GM13977 (cell line): Measurements from ENCODE around the gene KRT26.
A peak's percentile ranks its signal among the peaks of the same experiment; 100 is the strongest.

Experiments used
- DNase-seq: peaks from one replicate; pipeline ENCODE4 v3.0.0; 2012; ENCODE audit warnings: low spot score
- in situ Hi-C: fragments of 300-500 bp; cut with MboI; formaldehyde crosslinking; loops from one replicate; pipeline ENCODE4 v1.12.0; 2022; ENCODE audit warnings: low sequenced_read_pairs, low pct_unique_long_range_greater_than_20kb, mixed read lengths, inconsistent platforms; ENCODE audit not compliant: unreplicated experiment
- TF ChIP-seq, protein P1 (sequence below): IDR thresholded peaks from 2 replicates; pipeline ENCODE4 v1.5.1; 2012; ENCODE audit warnings: mild to moderate bottlenecking, control low read depth; ENCODE audit not compliant: insufficient read depth; ENCODE audit errors: extremely low read depth, missing control alignments

The KRT26 gene

DNA sequence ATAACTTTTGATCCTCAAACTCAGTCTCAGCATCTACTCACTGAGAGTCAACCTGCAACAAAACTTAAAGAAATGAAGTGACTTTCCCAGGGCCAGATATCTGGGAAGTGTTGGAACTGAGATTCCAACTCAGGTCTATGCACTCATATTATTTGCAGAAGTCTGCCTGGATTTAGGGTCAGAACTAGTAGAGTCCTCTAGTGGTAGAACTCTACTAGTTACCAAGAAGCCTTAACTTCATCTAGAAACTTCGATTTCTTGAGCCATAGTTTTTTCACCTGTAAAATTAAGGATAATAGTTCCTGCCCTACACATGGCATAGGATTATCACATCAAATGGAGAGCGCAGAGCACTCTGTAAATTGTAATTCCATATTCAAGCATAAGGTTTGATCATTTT lies 45.1 kb downstream of the KRT26 start:
- TF ChIP-seq, protein P1, sequence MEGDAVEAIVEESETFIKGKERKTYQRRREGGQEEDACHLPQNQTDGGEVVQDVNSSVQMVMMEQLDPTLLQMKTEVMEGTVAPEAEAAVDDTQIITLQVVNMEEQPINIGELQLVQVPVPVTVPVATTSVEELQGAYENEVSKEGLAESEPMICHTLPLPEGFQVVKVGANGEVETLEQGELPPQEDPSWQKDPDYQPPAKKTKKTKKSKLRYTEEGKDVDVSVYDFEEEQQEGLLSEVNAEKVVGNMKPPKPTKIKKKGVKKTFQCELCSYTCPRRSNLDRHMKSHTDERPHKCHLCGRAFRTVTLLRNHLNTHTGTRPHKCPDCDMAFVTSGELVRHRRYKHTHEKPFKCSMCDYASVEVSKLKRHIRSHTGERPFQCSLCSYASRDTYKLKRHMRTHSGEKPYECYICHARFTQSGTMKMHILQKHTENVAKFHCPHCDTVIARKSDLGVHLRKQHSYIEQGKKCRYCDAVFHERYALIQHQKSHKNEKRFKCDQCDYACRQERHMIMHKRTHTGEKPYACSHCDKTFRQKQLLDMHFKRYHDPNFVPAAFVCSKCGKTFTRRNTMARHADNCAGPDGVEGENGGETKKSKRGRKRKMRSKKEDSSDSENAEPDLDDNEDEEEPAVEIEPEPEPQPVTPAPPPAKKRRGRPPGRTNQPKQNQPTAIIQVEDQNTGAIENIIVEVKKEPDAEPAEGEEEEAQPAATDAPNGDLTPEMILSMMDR = peak; percentile 1
- DNase-seq = no peak
- in situ Hi-C loops = no loop called here

DNA sequence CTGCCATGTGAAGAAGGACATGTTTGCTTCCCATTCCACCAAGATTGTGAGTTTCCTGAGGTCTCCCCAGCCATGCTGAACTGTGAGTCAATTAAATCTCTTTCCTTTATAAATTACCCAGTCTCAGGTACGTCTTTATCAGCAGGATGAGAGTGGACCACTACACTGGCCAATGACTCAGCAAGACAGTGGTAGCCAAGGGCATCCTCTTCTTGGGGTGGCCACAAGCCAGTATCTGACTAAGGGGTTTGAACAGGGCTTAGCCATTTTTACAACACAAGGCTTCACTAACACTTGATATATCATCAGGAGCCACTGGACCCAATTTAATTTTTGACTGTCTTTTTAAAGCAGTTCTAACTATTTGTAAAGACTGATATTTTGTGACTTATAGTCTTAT lies 47.3 kb downstream of the KRT26 start:
- TF ChIP-seq, protein P1 = no peak
- no peak for DNase-seq
- in situ Hi-C loops = no loop called here

DNA sequence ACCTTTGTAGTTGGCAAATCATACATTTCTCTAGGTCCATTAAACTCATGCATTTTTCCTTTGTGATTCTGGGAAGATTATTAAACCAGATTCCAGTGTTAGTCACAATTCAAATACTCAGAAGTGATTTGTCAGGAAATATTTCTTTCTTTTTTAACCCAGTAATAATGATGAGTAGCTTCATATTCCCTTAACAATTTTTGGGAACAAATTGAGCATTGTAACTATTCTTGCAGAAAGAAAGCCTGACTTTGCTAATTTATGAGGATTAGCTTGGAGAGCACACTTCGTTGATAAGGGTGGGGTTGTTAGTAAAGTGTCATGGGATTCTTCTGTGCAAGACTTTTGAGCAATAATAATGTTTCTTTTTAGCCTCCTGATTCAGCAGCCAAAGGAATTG lies 49.8 kb downstream of the KRT26 start:
- in situ Hi-C loops = no loop called here
- no peak for DNase-seq
- TF ChIP-seq, protein P1 = no peak

GRCh38 chr17:40720899-40721298 lies 51.1 kb downstream of the KRT26 start:
- in situ Hi-C loops = no loop called here
- DNase-seq = no peak
- TF ChIP-seq, protein P1 = no peak

DNA sequence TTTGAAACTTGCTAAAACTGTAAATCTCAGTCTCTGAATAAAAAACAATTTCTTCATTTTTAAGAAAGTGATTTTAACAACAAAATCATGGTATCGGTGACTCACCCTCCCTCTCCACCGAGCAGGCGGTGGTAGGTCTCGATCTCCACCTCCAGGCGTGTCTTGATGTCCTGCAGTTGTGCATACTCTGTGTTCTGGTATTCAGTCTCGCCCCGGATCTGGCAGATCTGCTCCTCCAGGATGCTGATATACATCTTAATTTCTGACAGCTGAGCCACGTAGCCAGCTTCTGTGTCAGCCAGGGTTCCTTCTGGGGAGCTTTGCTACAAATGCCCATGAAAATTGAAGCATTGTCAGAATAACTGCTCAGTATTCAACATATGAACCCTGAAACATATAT lies 53.1 kb downstream of the KRT26 start:
- DNase-seq = no peak
- in situ Hi-C loops = no loop called here

DNA sequence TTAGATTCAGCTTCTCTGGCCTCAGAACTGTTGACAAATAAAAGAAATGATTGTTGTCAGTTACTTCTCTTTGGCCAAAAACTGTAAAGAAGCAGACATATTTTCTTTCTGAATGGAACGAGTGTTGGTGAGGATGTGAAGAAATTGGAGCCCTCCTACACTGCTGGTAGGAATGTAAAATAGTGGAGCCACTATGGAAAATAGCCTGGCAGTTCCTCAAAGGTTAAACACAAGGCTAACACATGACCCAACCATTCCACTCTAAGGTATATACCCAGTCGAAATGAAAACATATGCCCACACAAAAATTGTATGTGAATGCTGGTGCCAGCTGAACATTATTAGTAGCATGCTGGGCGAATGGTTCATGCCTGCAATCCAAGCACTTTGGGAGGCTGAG lies 54.2 kb downstream of the KRT26 start:
- no peak for DNase-seq
- in situ Hi-C loops = no loop called here
- TF ChIP-seq, protein P1 = no peak

More for the DNA sequence above, 53.1 kb downstream of the KRT26 start:
- TF ChIP-seq, protein P1 = no peak
